Measurements from ENCODE around the gene TEX29.

Gene TEX29

DNA sequence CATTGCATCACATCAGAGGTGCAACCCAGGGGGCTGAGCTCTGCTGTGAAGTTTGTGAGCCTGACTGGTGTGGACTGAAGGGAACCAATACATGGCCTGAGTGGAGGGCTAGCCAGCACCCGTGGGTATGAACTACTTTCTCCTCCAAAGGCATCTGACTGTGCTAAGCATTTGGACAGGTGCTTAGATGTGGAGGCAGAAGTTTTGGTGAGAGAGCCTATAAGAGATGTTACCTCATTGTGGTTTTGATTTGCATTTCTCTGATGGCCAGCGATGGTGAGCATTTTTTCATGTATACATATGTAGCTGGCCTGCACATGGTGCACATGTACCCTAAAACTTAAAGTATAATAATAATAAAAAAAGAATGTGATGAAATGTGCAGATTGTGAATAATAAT lies 46.9 kb downstream of the TEX29 start:
- H3K4me1 ChIP-seq (ENCODE audit: insufficient read depth, low read length) = no peaks in the 10 kb centered on the region
- no peak for DNase-seq
- H4K20me1 ChIP-seq (ENCODE audit: insufficient read depth, low read length) = no peaks in the 10 kb centered on the region
- no peak overlapping the region for H3K9ac ChIP-seq (ENCODE audit: low read depth, low read length)
- no peak overlapping the region for H3K4me3 ChIP-seq (ENCODE audit: low read depth in 1 of 2, low read length in 2 of 2)
- H3K27ac ChIP-seq (ENCODE audit: low read length) = no peak overlapping the region
- H3K4me2 ChIP-seq (ENCODE audit: insufficient read depth, low read length) = no peak overlapping the region
- TF ChIP-seq EZH2 (IDR thresholded peaks at IDR 0.05; ENCODE audit: borderline replicate concordance, low read depth, low read length, severe bottlenecking) = no peak
- TF ChIP-seq, protein P1, sequence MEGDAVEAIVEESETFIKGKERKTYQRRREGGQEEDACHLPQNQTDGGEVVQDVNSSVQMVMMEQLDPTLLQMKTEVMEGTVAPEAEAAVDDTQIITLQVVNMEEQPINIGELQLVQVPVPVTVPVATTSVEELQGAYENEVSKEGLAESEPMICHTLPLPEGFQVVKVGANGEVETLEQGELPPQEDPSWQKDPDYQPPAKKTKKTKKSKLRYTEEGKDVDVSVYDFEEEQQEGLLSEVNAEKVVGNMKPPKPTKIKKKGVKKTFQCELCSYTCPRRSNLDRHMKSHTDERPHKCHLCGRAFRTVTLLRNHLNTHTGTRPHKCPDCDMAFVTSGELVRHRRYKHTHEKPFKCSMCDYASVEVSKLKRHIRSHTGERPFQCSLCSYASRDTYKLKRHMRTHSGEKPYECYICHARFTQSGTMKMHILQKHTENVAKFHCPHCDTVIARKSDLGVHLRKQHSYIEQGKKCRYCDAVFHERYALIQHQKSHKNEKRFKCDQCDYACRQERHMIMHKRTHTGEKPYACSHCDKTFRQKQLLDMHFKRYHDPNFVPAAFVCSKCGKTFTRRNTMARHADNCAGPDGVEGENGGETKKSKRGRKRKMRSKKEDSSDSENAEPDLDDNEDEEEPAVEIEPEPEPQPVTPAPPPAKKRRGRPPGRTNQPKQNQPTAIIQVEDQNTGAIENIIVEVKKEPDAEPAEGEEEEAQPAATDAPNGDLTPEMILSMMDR (IDR thresholded peaks at IDR 0.05; ENCODE audit: borderline replicate concordance, extremely low read depth, low read length, poor library complexity, severe bottlenecking) = no peak
- H2AFZ ChIP-seq (ENCODE audit: low read depth, low read length) = no peak overlapping the region
- no peak for ATAC-seq (ENCODE audit: insufficient read depth, low read depth)
- no peaks in the 10 kb centered on the region for H3K36me3 ChIP-seq (ENCODE audit: insufficient read depth, low read length)
- H3K27me3 ChIP-seq (ENCODE audit: insufficient read depth, low read length, poor library complexity) = peaks cover 3% of the 10 kb centered on the region
- H3K9me3 ChIP-seq (ENCODE audit: insufficient read depth, low read length, severe bottlenecking) = no peaks in the 10 kb centered on the region
- H3K79me2 ChIP-seq (ENCODE audit: insufficient read depth, low read length) = no peaks in the 10 kb centered on the region

DNA sequence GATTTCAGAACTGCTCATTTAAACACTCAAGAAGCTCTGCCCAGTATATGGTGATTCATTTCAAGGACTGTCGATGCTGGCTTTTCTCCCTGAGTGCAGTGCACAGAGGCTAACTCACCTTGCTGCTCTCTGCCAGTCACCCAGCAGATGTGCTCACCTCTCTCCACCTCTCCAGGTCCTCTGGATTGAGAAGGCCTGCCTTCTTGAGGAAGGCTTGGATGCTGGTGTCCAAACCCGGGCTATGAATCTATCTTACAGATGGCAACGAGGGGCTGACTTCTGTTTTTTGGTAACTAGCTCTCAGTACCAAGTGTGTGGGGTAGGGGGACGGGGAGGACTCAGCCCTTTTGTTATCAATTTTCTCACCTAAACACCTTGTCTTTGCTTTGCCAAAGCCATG lies 47.6 kb downstream of the TEX29 start:
- Histone ChIP-seq H3K27ac (ENCODE audit: low read length) (no peak overlapping the region), H3K4me3 (ENCODE audit: low read depth in 1 of 2, low read length in 2 of 2) (no peak overlapping the region)
- no peak for TF ChIP-seq EZH2 (IDR thresholded peaks at IDR 0.05; ENCODE audit: borderline replicate concordance, low read depth, low read length, severe bottlenecking)
- TF ChIP-seq, protein P1 (IDR thresholded peaks at IDR 0.05; ENCODE audit: borderline replicate concordance, extremely low read depth, low read length, poor library complexity, severe bottlenecking) = no peak

GRCh38 chr13:111370147-111370546 lies 49.7 kb downstream of the TEX29 start:
- DNase-seq = no peak
- no peaks in the 10 kb centered on the region for H4K20me1 ChIP-seq (ENCODE audit: insufficient read depth, low read length)
- TF ChIP-seq, protein P1 (IDR thresholded peaks at IDR 0.05; ENCODE audit: borderline replicate concordance, extremely low read depth, low read length, poor library complexity, severe bottlenecking) = no peak
- no peak for TF ChIP-seq EZH2 (IDR thresholded peaks at IDR 0.05; ENCODE audit: borderline replicate concordance, low read depth, low read length, severe bottlenecking)
- H3K4me2 ChIP-seq (ENCODE audit: insufficient read depth, low read length) = no peak overlapping the region
- no peaks in the 10 kb centered on the region for H3K36me3 ChIP-seq (ENCODE audit: insufficient read depth, low read length)
- no peaks in the 10 kb centered on the region for H3K9me3 ChIP-seq (ENCODE audit: insufficient read depth, low read length, severe bottlenecking)
- no peak overlapping the region for H2AFZ ChIP-seq (ENCODE audit: low read depth, low read length)
- no peak overlapping the region for H3K4me3 ChIP-seq (ENCODE audit: low read depth in 1 of 2, low read length in 2 of 2)
- H3K27me3 ChIP-seq (ENCODE audit: insufficient read depth, low read length, poor library complexity) = peaks cover 3% of the 10 kb centered on the region
- no peaks in the 10 kb centered on the region for H3K79me2 ChIP-seq (ENCODE audit: insufficient read depth, low read length)
- no peak overlapping the region for H3K9ac ChIP-seq (ENCODE audit: low read depth, low read length)
- H3K27ac ChIP-seq (ENCODE audit: low read length) = no peak overlapping the region
- peaks cover 7% of the 10 kb centered on the region; the same call in 1 of the 2 replicates for H3K4me1 ChIP-seq (ENCODE audit: insufficient read depth, low read length)
- ATAC-seq (ENCODE audit: insufficient read depth, low read depth) = no peak

More for the DNA sequence above, 47.6 kb downstream of the TEX29 start:
- Histone ChIP-seq H3K9ac (ENCODE audit: low read depth, low read length) (no peak overlapping the region), H4K20me1 (ENCODE audit: insufficient read depth, low read length) (no peaks in the 10 kb centered on the region), H3K4me1 (ENCODE audit: insufficient read depth, low read length) (peaks cover 5% of the 10 kb centered on the region; the same call in 1 of the 2 replicates), H3K4me2 (ENCODE audit: insufficient read depth, low read length) (no peak overlapping the region), H3K27me3 (ENCODE audit: insufficient read depth, low read length, poor library complexity) (peaks cover 3% of the 10 kb centered on the region), H2AFZ (ENCODE audit: low read depth, low read length) (no peak overlapping the region), H3K36me3 (ENCODE audit: insufficient read depth, low read length) (no peaks in the 10 kb centered on the region), H3K79me2 (ENCODE audit: insufficient read depth, low read length) (no peaks in the 10 kb centered on the region), H3K9me3 (ENCODE audit: insufficient read depth, low read length, severe bottlenecking) (no peaks in the 10 kb centered on the region)
- DNase-seq (no peak), ATAC-seq (ENCODE audit: insufficient read depth, low read depth) (no peak)
